H1 (cell line): ENCODE results near the gene SPPL3.

ENCODE experiments used
- EP300 ChIP-seq, 2 experiments: IDR thresholded peaks; 1 replicate in 1 of 2; 2 replicates in 1 of 2; pipeline ENCODE4 v1.6.1; 2011 to 2012; ENCODE audit warnings: low read depth in 2 of 2, low read length in 2 of 2, mild to moderate bottlenecking in 2 of 2, borderline replicate concordance in 1 of 2, inconsistent platforms in 1 of 2, moderate library complexity in 1 of 2
- HDAC2 ChIP-seq, 2 experiments: fragments of 300-600 bp in 1 of 2; sonication (generic) in 1 of 2; IDR thresholded peaks; 2 replicates each; pipeline ENCODE4 v1.6.1; 2011 to 2012; ENCODE audit warnings: low read depth in 2 of 2, low read length in 2 of 2, mild to moderate bottlenecking in 2 of 2, moderate library complexity in 2 of 2, borderline replicate concordance in 1 of 2, inconsistent platforms in 1 of 2
- RAD21 ChIP-seq, 2 experiments: IDR thresholded peaks in 1 of 2; conservative IDR thresholded peaks in 1 of 2; 2 replicates each; pipeline ENCODE4 v1.6.1; 2011; ENCODE audit warnings: low read depth in 2 of 2, low read length in 2 of 2, improper control_type of control experiment in 1 of 2, inconsistent platforms in 1 of 2, mild to moderate bottlenecking in 1 of 2, moderate library complexity in 1 of 2
- SRF ChIP-seq: IDR thresholded peaks from 2 replicates; pipeline ENCODE4 v1.6.1; 2011; ENCODE audit warnings: mild to moderate bottlenecking, low read depth, low read length, moderate library complexity
- TF ChIP-seq, protein P1 (sequence below), 3 experiments: IDR thresholded peaks; 1 replicate in 2 of 3; 2 replicates in 1 of 3; pipeline versions ENCODE4 v1.5.1 to v1.6.1; 2011; ENCODE audit warnings: low read length in 3 of 3, mild to moderate bottlenecking in 3 of 3, inconsistent platforms in 2 of 3, low read depth in 1 of 3, moderate library complexity in 1 of 3; ENCODE audit not compliant: insufficient read depth in 1 of 3; ENCODE audit errors: control extremely low read depth in 1 of 3

DNA sequence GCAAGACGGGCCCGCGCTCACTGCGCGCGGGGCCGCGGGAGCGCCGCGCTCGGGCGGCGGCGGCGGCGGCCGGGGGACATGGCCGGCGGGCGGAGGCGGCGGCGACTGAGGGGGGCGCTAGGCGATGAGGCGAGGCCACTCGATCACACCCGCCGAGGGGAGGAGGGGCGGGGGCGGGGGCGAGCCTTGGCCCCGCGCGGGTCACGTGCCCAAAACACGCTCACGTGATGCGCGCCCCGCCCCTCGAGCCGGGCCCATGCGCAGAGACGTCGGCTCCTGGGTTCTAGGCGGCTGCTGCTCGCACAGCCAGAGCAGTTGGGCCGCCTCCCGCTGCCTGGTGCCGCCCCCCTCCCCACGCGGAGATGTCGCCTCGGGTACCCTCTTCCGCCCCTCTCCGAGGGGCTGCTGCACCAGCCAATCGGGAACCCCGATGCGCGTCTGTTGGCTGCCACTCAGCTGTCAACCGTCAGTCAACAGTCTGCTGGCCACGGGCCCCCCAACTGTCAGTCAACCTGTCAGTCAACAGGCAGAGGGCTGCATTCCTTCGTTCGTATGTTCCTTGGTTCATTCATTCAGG, at the start of gene SPPL3:
- TF ChIP-seq, protein P1, sequence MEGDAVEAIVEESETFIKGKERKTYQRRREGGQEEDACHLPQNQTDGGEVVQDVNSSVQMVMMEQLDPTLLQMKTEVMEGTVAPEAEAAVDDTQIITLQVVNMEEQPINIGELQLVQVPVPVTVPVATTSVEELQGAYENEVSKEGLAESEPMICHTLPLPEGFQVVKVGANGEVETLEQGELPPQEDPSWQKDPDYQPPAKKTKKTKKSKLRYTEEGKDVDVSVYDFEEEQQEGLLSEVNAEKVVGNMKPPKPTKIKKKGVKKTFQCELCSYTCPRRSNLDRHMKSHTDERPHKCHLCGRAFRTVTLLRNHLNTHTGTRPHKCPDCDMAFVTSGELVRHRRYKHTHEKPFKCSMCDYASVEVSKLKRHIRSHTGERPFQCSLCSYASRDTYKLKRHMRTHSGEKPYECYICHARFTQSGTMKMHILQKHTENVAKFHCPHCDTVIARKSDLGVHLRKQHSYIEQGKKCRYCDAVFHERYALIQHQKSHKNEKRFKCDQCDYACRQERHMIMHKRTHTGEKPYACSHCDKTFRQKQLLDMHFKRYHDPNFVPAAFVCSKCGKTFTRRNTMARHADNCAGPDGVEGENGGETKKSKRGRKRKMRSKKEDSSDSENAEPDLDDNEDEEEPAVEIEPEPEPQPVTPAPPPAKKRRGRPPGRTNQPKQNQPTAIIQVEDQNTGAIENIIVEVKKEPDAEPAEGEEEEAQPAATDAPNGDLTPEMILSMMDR (IDR thresholded peaks at IDR 0.05; ENCODE audit: control extremely low read depth in 1 of 3, insufficient read depth in 1 of 3, low read depth in 1 of 3, low read length in 3 of 3), result peak in 1 of 3 experiments; percentile 13; a peak in 1 of 4 replicates
- TF ChIP-seq HDAC2 (IDR thresholded peaks at IDR 0.05; ENCODE audit: borderline replicate concordance in 1 of 2, low read depth in 2 of 2, low read length in 2 of 2) (peak in 1 of 2 experiments; percentile 68; a peak in 1 of 4 replicates), EP300 (IDR thresholded peaks at IDR 0.05; ENCODE audit: borderline replicate concordance in 1 of 2, low read depth in 2 of 2, low read length in 2 of 2) (no peak), SRF (no peak), RAD21 (IDR thresholded peaks at IDR 0.05 in 1 of 2, conservative IDR thresholded peaks at IDR 0.05 in 1 of 2; ENCODE audit: low read depth in 2 of 2, low read length in 2 of 2) (no peak)
